H9 (cell line): ENCODE data around the gene GALNT13. TPM values are rescaled to one million over a fixed set of nuclear protein-coding genes. Genes with fewer than 3 reads are reported as not detected.

Experiments used
- DNase-seq: peaks from one replicate; pipeline ENCODE4 v3.0.0-alpha.2; 2017
- H2AFZ ChIP-seq: one replicate; pipeline ENCODE4 v1.6.1; 2013; ENCODE audit warnings: mild to moderate bottlenecking, low read length, control low read depth, moderate library complexity
- H2AK5ac ChIP-seq: 2 replicates; pipeline ENCODE4 v1.6.1; 2013; ENCODE audit warnings: low read length, control low read depth, mixed read lengths; ENCODE audit not compliant: insufficient read length
- H2BK120ac ChIP-seq: one replicate; pipeline ENCODE4 v1.6.1; 2013; ENCODE audit warnings: low read depth, mild to moderate bottlenecking, low read length, control low read depth, inconsistent platforms; ENCODE audit not compliant: poor library complexity, severe bottlenecking
- H2BK12ac ChIP-seq: 2 replicates; pipeline ENCODE4 v1.6.1; 2013; ENCODE audit warnings: low read length, control low read depth, mixed read lengths, low read depth; ENCODE audit not compliant: insufficient read length
- H2BK15ac ChIP-seq: 2 replicates; pipeline ENCODE4 v1.6.1; 2013; ENCODE audit warnings: low read depth, low read length, control low read depth
- H2BK20ac ChIP-seq: one replicate; pipeline ENCODE4 v1.6.1; 2013; ENCODE audit warnings: low read depth, mild to moderate bottlenecking, low read length, control low read depth, inconsistent platforms; ENCODE audit not compliant: poor library complexity, severe bottlenecking
- H2BK5ac ChIP-seq: 2 replicates; pipeline ENCODE4 v1.6.1; 2013; ENCODE audit warnings: low read length, control low read depth, mixed read lengths; ENCODE audit not compliant: insufficient read length
- H3K14ac ChIP-seq: 2 replicates; pipeline ENCODE4 v1.6.1; 2013; ENCODE audit warnings: low read length, control low read depth; ENCODE audit not compliant: insufficient read depth
- H3K18ac ChIP-seq: 2 replicates; pipeline ENCODE4 v1.6.1; 2013; ENCODE audit warnings: low read depth, mild to moderate bottlenecking, mixed read lengths, low read length, control low read depth; ENCODE audit not compliant: insufficient read length
- H3K23ac ChIP-seq: 2 replicates; pipeline ENCODE4 v1.6.1; 2013; ENCODE audit warnings: low read length, control low read depth, mixed read lengths, low read depth; ENCODE audit not compliant: insufficient read length
- H3K23me2 ChIP-seq: 2 replicates; pipeline ENCODE4 v1.6.1; 2013; ENCODE audit warnings: low read depth, mild to moderate bottlenecking, mixed read lengths, low read length, control low read depth; ENCODE audit not compliant: insufficient read length, poor library complexity, severe bottlenecking
- H3K27ac ChIP-seq: 2 replicates; pipeline ENCODE4 v1.5.1; 2013; ENCODE audit warnings: low read length, control low read depth, mixed read lengths, low read depth; ENCODE audit not compliant: insufficient read length
- H3K27me3 ChIP-seq: 2 replicates; pipeline ENCODE4 v1.6.1; 2013; ENCODE audit warnings: low read length, control low read depth, inconsistent platforms; ENCODE audit not compliant: insufficient read depth
- H3K4ac ChIP-seq: 2 replicates; pipeline ENCODE4 v1.6.1; 2013; ENCODE audit warnings: low read depth, mild to moderate bottlenecking, control low read depth, inconsistent platforms, low read length, moderate library complexity
- H3K4me1 ChIP-seq: 2 replicates; pipeline ENCODE4 v1.6.1; 2013; ENCODE audit warnings: low read length, control low read depth, inconsistent platforms; ENCODE audit not compliant: insufficient read depth
- H3K4me2 ChIP-seq: 2 replicates; pipeline ENCODE4 v1.6.1; 2013; ENCODE audit warnings: low read length, control low read depth, mixed read lengths; ENCODE audit not compliant: insufficient read length, insufficient read depth
- H3K56ac ChIP-seq: 2 replicates; pipeline ENCODE4 v1.6.1; 2013; ENCODE audit warnings: low read depth, mild to moderate bottlenecking, mixed read lengths, low read length, control low read depth; ENCODE audit not compliant: insufficient read length
- H3K79me1 ChIP-seq: 2 replicates; pipeline ENCODE4 v1.6.1; 2013; ENCODE audit warnings: low read depth, mild to moderate bottlenecking, moderate library complexity, low read length, control low read depth, inconsistent platforms; ENCODE audit not compliant: insufficient read depth, poor library complexity, severe bottlenecking
- H3K79me2 ChIP-seq: 2 replicates; pipeline ENCODE4 v1.6.1; 2013; ENCODE audit warnings: low read length, control low read depth, inconsistent platforms; ENCODE audit not compliant: insufficient read depth
- H3K9ac ChIP-seq: 2 replicates; pipeline ENCODE4 v1.6.1; 2013; ENCODE audit warnings: low read length, control low read depth, mixed read lengths; ENCODE audit not compliant: insufficient read length; ENCODE audit errors: extremely low read depth
- H3K9me3 ChIP-seq: one replicate; pipeline ENCODE4 v1.6.1; 2013; ENCODE audit warnings: low read depth, low read length, inconsistent platforms; ENCODE audit not compliant: control insufficient read depth
- H3T11ph ChIP-seq: one replicate; pipeline ENCODE4 v1.6.1; 2013; ENCODE audit warnings: mild to moderate bottlenecking, low read length, control low read depth, inconsistent platforms
- H4K20me1 ChIP-seq: one replicate; pipeline ENCODE4 v1.6.1; 2013; ENCODE audit not compliant: control insufficient read depth, insufficient read length, insufficient read depth
- H4K5ac ChIP-seq: 2 replicates; pipeline ENCODE4 v1.6.1; 2013; ENCODE audit warnings: low read depth, mild to moderate bottlenecking, mixed read lengths, low read length, control low read depth; ENCODE audit not compliant: insufficient read length
- H4K8ac ChIP-seq: replicated peaks from 2 replicates; pipeline ENCODE4 v1.6.1; 2013; ENCODE audit warnings: low read length, control low read depth, mixed read lengths, low read depth; ENCODE audit not compliant: insufficient read length
- H4K91ac ChIP-seq: 2 replicates; pipeline ENCODE4 v1.6.1; 2013; ENCODE audit warnings: low read depth, mild to moderate bottlenecking, moderate library complexity, mixed read lengths, low read length, control low read depth; ENCODE audit not compliant: insufficient read length
- H3K27ac Mint-ChIP-seq, 3 experiments: 2 replicates in 2 of 3; 3 replicates in 1 of 3; pipeline ENCODE4 v1.8.0; 2020 to 2021; ENCODE audit warnings: mixed read lengths in 3 of 3, mild to moderate bottlenecking in 1 of 3, moderate library complexity in 1 of 3
- H3K27me3 Mint-ChIP-seq: 2 replicates; pipeline ENCODE4 v1.8.0; 2021; ENCODE audit warnings: low read depth, mild to moderate bottlenecking, moderate library complexity, mixed read lengths
- H3K36me3 Mint-ChIP-seq, 3 experiments: 2 replicates in 2 of 3; 3 replicates in 1 of 3; pipeline ENCODE4 v1.8.0; 2020 to 2021; ENCODE audit warnings: low read depth in 3 of 3, mixed read lengths in 3 of 3; ENCODE audit not compliant: insufficient read depth in 1 of 3
- H3K4me1 Mint-ChIP-seq, 2 experiments: 2 replicates each; pipeline ENCODE4 v1.8.0; 2020; ENCODE audit warnings: mixed read lengths in 2 of 2
- H3K4me3 Mint-ChIP-seq, 2 experiments: 2 replicates in 1 of 2; 3 replicates in 1 of 2; pipeline ENCODE4 v1.8.0; 2020 to 2021; ENCODE audit warnings: mild to moderate bottlenecking in 2 of 2, mixed read lengths in 2 of 2, moderate library complexity in 1 of 2
- H3K9me3 Mint-ChIP-seq, 2 experiments: 2 replicates in 1 of 2; 3 replicates in 1 of 2; pipeline ENCODE4 v1.8.0; 2020; ENCODE audit warnings: mild to moderate bottlenecking in 2 of 2, mixed read lengths in 2 of 2, moderate library complexity in 1 of 2
- WGBS: extraction: QIAGEN DNeasy Blood & Tissue Kit; methylation state at CpG from one replicate; pipeline ENCODE4 v1.1.7; 2013; ENCODE audit warnings: missing lambda C conversion rate, low lambda C conversion rate, mixed read lengths; ENCODE audit not compliant: insufficient read length; ENCODE audit errors: extremely low coverage; 5-methylcytosine and 5-hydroxymethylcytosine counted together
- total RNA-seq: library from RNA; stranded (reverse); gene quantifications from 2 replicates; pipeline ENCODE4 v1.2.1, GENCODE V29; 2021
- TF ChIP-seq, protein P1 (sequence below): fragments of 200-600 bp; sonication (generic); conservative IDR thresholded peaks from 3 replicates; pipeline ENCODE4 v1.8.0; 2021; ENCODE audit warnings: antibody characterized with exemption, mild to moderate bottlenecking

The GALNT13 gene
- total RNA-seq, 1 experiment from 2014 or later = 6.6 TPM

GRCh38 chr2:154324601-154325000, 452.9 kb downstream of the GALNT13 start:
- Histone ChIP-seq H3K79me2 (no peaks in the 10 kb centered on the region), H3K4ac (no peak overlapping the region), H2AK5ac (no peak overlapping the region), H4K20me1 (no peaks in the 10 kb centered on the region), H3K4me1 (no peaks in the 10 kb centered on the region), H3K18ac (no peak overlapping the region), H2BK15ac (no peak overlapping the region), H2BK5ac (no peak overlapping the region), H4K5ac (no peak overlapping the region), H3K14ac (no peak overlapping the region), H3K79me1 (no peaks in the 10 kb centered on the region), H3K9me3 (no peaks in the 10 kb centered on the region), H4K91ac (no peak overlapping the region), H3K4me2 (no peak overlapping the region), H3K56ac (no peak overlapping the region), H3K27ac (no peak overlapping the region), H3K23me2 (no peaks in the 10 kb centered on the region), H3K27me3 (no peaks in the 10 kb centered on the region), H4K8ac (no peak overlapping the region), H2BK12ac (no peak overlapping the region), H3T11ph (no peak overlapping the region), H3K9ac (no peak overlapping the region), H2BK120ac (no peak overlapping the region), H2BK20ac (no peak overlapping the region), H2AFZ (no peak overlapping the region), H3K23ac (no peak overlapping the region)
- Mint-ChIP-seq H3K4me3 (no peak overlapping the region; a peak in 1 of 5 replicates), H3K36me3 (no peaks in the 10 kb centered on the region), H3K27ac (no peak overlapping the region; a peak in 1 of 7 replicates), H3K4me1 (peaks cover 2 to 4% of the 10 kb centered on the region in 2 experiments), H3K9me3 (no peaks in the 10 kb centered on the region), H3K27me3 (no peaks in the 10 kb centered on the region)
- TF ChIP-seq, protein P1, sequence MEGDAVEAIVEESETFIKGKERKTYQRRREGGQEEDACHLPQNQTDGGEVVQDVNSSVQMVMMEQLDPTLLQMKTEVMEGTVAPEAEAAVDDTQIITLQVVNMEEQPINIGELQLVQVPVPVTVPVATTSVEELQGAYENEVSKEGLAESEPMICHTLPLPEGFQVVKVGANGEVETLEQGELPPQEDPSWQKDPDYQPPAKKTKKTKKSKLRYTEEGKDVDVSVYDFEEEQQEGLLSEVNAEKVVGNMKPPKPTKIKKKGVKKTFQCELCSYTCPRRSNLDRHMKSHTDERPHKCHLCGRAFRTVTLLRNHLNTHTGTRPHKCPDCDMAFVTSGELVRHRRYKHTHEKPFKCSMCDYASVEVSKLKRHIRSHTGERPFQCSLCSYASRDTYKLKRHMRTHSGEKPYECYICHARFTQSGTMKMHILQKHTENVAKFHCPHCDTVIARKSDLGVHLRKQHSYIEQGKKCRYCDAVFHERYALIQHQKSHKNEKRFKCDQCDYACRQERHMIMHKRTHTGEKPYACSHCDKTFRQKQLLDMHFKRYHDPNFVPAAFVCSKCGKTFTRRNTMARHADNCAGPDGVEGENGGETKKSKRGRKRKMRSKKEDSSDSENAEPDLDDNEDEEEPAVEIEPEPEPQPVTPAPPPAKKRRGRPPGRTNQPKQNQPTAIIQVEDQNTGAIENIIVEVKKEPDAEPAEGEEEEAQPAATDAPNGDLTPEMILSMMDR = no peak
- DNase-seq = no peak
- WGBS = no CpG with 5 or more reads among the region's 2 CpGs
